ENCODE measurements around the gene CPE. TPM values are rescaled to one million over a fixed set of nuclear protein-coding genes. Genes with fewer than 3 reads are reported as not detected.

The CPE gene
- total RNA-seq, 1 donor from 2014 or later, result 93.8 TPM

DNA sequence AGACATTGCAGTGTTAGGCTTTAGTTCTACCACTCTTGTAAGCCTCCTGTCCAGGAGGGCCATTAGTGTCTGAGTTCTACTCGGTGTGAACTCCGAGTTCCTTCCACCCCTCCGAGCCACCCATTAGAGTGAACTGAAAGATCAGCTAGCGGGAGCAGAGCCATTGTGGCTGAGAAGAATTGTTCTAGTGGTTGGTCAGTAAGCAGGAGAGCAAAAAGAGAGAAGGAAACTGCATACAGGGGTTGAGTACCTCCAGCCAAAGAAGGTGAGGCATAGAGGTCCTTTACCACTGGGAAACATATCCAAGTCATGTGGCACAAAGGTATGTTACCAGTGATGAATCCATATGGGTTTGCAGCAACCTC is 96.9 kb downstream of the CPE start:
- Mint-ChIP-seq H3K36me3 (peaks cover 40% of the 10 kb centered on the region), H3K4me1 (no peaks in the 10 kb centered on the region), H3K9me3 (peaks cover 35% of the 10 kb centered on the region), H3K4me3 (no peak overlapping the region), H3K27me3 (ENCODE audit: low read depth) (no peaks in the 10 kb centered on the region), H3K27ac (no peak overlapping the region)
- TF ChIP-seq, protein P1, sequence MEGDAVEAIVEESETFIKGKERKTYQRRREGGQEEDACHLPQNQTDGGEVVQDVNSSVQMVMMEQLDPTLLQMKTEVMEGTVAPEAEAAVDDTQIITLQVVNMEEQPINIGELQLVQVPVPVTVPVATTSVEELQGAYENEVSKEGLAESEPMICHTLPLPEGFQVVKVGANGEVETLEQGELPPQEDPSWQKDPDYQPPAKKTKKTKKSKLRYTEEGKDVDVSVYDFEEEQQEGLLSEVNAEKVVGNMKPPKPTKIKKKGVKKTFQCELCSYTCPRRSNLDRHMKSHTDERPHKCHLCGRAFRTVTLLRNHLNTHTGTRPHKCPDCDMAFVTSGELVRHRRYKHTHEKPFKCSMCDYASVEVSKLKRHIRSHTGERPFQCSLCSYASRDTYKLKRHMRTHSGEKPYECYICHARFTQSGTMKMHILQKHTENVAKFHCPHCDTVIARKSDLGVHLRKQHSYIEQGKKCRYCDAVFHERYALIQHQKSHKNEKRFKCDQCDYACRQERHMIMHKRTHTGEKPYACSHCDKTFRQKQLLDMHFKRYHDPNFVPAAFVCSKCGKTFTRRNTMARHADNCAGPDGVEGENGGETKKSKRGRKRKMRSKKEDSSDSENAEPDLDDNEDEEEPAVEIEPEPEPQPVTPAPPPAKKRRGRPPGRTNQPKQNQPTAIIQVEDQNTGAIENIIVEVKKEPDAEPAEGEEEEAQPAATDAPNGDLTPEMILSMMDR (IDR thresholded peaks at IDR 0.05; ENCODE audit: unreplicated experiment), result no peak
- no peak for DNase-seq (ENCODE audit: low spot score in 2 of 2, unreplicated experiment in 2 of 2)

DNA sequence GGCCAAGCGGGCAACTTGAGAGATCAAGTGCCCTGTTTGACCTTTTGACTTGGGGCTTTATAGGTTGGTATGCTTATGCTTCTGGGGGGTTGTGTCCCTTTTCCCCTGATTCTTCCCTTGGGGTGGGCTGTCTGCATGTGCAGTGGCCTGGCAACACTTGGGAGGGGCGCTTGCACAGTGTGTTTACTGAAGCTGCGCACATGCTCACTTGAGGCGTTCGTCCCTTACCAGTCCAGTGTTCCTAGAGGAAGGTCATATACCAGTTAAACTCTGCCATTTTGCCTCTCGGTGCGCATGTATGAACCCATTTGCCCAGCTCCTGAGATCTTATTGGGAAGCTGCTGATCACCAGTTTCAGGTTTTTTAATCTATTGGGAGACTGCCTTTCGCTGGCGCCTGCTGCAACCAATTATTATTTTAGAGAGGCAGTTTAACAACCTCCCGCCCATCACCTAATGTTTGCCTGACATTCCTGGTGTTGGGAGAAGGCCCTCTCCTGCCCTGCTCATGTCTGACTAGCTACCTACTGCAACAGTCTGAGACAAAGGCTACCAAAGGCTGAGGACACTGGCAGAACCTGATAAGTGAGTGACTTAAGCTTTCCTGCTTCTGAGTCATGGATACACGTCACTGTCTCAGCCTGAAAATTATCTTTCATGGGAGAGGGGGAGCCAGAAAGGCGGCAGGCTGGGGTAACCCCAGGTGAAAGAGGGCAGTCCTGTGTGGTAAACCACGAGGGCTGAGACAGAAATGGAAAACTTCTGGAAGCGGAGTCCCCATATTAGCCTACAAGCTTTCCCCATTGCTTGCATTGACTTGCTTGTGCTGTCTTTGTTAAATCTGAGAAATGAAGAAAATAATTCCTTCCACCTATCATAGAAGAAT is 97.6 kb downstream of the CPE start:
- TF ChIP-seq, protein P1 (IDR thresholded peaks at IDR 0.05; ENCODE audit: unreplicated experiment), result no peak
- Mint-ChIP-seq H3K4me1 (no peaks in the 10 kb centered on the region), H3K36me3 (peaks cover 38% of the 10 kb centered on the region), H3K9me3 (peaks cover 35% of the 10 kb centered on the region), H3K27ac (no peak overlapping the region), H3K27me3 (ENCODE audit: low read depth) (no peaks in the 10 kb centered on the region), H3K4me3 (no peak overlapping the region)
- no peak for DNase-seq (ENCODE audit: low spot score in 2 of 2, unreplicated experiment in 2 of 2)

GRCh38 chr4:165477799-165478198 is 99.0 kb downstream of the CPE start:
- Mint-ChIP-seq H3K9me3 (peaks cover 28% of the 10 kb centered on the region), H3K4me3 (no peak overlapping the region), H3K27ac (no peak overlapping the region), H3K4me1 (no peaks in the 10 kb centered on the region), H3K27me3 (ENCODE audit: low read depth) (no peaks in the 10 kb centered on the region), H3K36me3 (peaks cover 35% of the 10 kb centered on the region)
- no peak for DNase-seq (ENCODE audit: low spot score in 2 of 2, unreplicated experiment in 2 of 2)
- TF ChIP-seq, protein P1 (IDR thresholded peaks at IDR 0.05; ENCODE audit: unreplicated experiment), result no peak

- Mint-ChIP-seq H3K27ac (no peak overlapping the region), H3K4me3 (no peak overlapping the region), H3K4me1 (no peaks in the 10 kb centered on the region), H3K9me3 (peaks cover 25% of the 10 kb centered on the region), H3K36me3 (peaks cover 32% of the 10 kb centered on the region), H3K27me3 (ENCODE audit: low read depth) (no peaks in the 10 kb centered on the region)
- TF ChIP-seq, protein P1 (IDR thresholded peaks at IDR 0.05; ENCODE audit: unreplicated experiment), result no peak
- DNase-seq (ENCODE audit: low spot score in 2 of 2, unreplicated experiment in 2 of 2), result no peak
These were observed 99.5 kb downstream of the CPE start for GRCh38 chr4:165478260-165478659.

DNA sequence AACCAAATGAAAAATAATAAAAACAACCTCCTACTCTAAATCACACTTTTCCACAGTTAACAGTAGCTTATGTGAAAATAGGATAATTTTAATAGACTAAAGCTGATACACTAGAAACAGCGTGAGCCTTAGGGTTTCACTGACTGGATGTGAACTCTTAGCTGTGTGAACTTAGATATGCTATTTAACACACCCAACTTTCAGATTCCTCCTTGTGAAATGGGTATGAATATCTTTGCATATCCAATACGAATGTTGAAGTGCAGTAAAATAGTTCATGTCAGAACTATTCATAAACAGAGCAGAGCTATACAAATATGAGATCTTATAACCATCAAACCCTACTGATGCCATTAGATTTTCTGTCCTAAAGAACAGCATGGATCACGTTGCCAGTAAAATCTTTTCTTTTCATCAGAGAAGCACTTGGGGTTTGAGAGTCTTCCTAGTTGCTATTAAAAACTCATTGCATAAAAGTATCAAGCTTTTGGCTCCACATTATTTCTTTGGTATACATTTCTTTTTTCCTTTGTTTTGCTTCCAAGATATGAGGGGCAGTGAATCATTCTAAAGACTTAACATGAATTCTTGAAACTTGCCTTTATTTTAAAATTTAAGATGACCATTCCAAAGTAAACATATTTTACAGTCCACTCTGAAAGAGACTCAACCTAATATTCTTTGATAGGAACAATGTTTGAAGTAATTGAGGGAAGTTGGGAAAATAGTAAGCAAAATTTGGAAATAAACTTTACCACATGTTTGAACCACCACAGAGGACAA is 102.4 kb downstream of the CPE start:
- no peak for DNase-seq (ENCODE audit: low spot score in 2 of 2, unreplicated experiment in 2 of 2)
- Mint-ChIP-seq H3K27ac (no peak overlapping the region), H3K36me3 (peaks cover 10% of the 10 kb centered on the region), H3K27me3 (ENCODE audit: low read depth) (no peaks in the 10 kb centered on the region), H3K9me3 (no peaks in the 10 kb centered on the region), H3K4me1 (no peaks in the 10 kb centered on the region), H3K4me3 (no peak overlapping the region)
- TF ChIP-seq, protein P1 (IDR thresholded peaks at IDR 0.05; ENCODE audit: unreplicated experiment), result no peak

All from mesothelial cell of epicardium (in vitro differentiated cells).